Left ventricle myocardium inferior (tissue), 1 donor: ENCODE results near the gene RIN3. TPM values are rescaled to one million over a fixed set of nuclear protein-coding genes. Genes with fewer than 3 reads are reported as not detected.

Experiments
- DNase-seq: peaks from one replicate; pipeline ENCODE4 v3.0.0-alpha.2; 2020
- H3K27ac ChIP-seq: fragments of 200-600 bp; replicated peaks from 2 replicates; pipeline ENCODE4 v1.8.0; 2021
- H3K27me3 ChIP-seq: fragments of 200-600 bp; 2 replicates; pipeline ENCODE4 v1.8.0; 2021; ENCODE audit warnings: low read depth
- H3K36me3 ChIP-seq: fragments of 200-600 bp; 2 replicates; pipeline ENCODE4 v1.8.0; 2021
- H3K4me1 ChIP-seq: fragments of 200-600 bp; 2 replicates; pipeline ENCODE4 v1.8.0; 2021
- H3K4me3 ChIP-seq: fragments of 200-600 bp; 2 replicates; pipeline ENCODE4 v1.8.0; 2021; ENCODE audit warnings: mild to moderate bottlenecking, moderate library complexity
- H3K9me3 ChIP-seq: fragments of 200-600 bp; replicated peaks from 2 replicates; pipeline ENCODE4 v1.8.0; 2021
- intact Hi-C: fragments of 100-400 bp; cut with micrococcal nuclease; formaldehyde crosslinking; loops from one replicate; pipeline ENCODE4 v1.11.0; 2022
- total RNA-seq: library from RNA; stranded (reverse); fragmentation: NEBNext Ultra II Directional; extraction: Animal tissue kit (Norgen Biotek cat#: 25700); gene quantifications from one replicate; pipeline ENCODE4 v1.2.1, GENCODE V29; 2021
- TF ChIP-seq, protein P1 (sequence below): fragments of 200-600 bp; IDR thresholded peaks from 2 replicates; pipeline ENCODE4 v1.8.0; 2021; ENCODE audit warnings: antibody characterized with exemption, mild to moderate bottlenecking, borderline replicate concordance
- donor health status: DM: no; HTN: yes; CAD: no; lungs with severe emphysema.

Gene RIN3
- total RNA-seq, 1 donor from 2014 or later, result 13.8 TPM

DNA sequence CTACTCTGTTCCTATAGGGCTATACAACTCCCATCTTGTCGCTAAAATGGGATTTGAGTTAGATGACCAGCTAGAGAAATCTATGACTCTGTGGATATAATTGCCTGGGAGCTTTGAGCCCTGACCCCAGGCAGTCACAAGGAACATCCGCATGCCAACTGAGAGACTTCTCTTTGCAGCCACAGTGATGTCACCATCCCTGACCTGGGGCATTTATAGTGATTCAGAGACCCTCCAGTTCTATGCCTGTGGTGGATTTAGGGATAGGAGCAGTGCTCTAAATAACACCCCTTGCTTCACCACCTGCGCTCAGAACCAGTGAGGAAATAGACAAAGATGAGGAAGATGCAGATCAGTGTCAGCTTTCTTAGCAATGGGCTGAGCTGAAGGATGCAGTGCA lies 86.2 kb downstream of the RIN3 start:
- no peak for DNase-seq
- H3K4me1 ChIP-seq, result peaks cover 38% of the 10 kb centered on the region
- TF ChIP-seq, protein P1, sequence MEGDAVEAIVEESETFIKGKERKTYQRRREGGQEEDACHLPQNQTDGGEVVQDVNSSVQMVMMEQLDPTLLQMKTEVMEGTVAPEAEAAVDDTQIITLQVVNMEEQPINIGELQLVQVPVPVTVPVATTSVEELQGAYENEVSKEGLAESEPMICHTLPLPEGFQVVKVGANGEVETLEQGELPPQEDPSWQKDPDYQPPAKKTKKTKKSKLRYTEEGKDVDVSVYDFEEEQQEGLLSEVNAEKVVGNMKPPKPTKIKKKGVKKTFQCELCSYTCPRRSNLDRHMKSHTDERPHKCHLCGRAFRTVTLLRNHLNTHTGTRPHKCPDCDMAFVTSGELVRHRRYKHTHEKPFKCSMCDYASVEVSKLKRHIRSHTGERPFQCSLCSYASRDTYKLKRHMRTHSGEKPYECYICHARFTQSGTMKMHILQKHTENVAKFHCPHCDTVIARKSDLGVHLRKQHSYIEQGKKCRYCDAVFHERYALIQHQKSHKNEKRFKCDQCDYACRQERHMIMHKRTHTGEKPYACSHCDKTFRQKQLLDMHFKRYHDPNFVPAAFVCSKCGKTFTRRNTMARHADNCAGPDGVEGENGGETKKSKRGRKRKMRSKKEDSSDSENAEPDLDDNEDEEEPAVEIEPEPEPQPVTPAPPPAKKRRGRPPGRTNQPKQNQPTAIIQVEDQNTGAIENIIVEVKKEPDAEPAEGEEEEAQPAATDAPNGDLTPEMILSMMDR, result no peak
- intact Hi-C loops, result no loop called here
- H3K27me3 ChIP-seq, result no peaks in the 10 kb centered on the region
- no peak overlapping the region for H3K27ac ChIP-seq
- H3K9me3 ChIP-seq, result peaks cover 9% of the 10 kb centered on the region
- no peak overlapping the region for H3K4me3 ChIP-seq
- H3K36me3 ChIP-seq, result no peaks in the 10 kb centered on the region

- H3K27me3 ChIP-seq, result no peaks in the 10 kb centered on the region
- no peaks in the 10 kb centered on the region for H3K36me3 ChIP-seq
- no peak overlapping the region for H3K4me3 ChIP-seq
- H3K9me3 ChIP-seq, result peaks cover 9% of the 10 kb centered on the region
- intact Hi-C loops, result no loop called here
- DNase-seq, result no peak
- peaks cover 38% of the 10 kb centered on the region for H3K4me1 ChIP-seq
- H3K27ac ChIP-seq, result no peak overlapping the region
- TF ChIP-seq, protein P1, result no peak
Observed at GRCh38 chr14:92600318-92601053, 86.9 kb downstream of the RIN3 start.

- no peaks in the 10 kb centered on the region for H3K27me3 ChIP-seq
- no peak for DNase-seq
- peaks cover 38% of the 10 kb centered on the region for H3K4me1 ChIP-seq
- TF ChIP-seq, protein P1, result no peak
- H3K27ac ChIP-seq, result peak overlapping the region; percentile 73
- intact Hi-C loops, result no loop called here
- H3K4me3 ChIP-seq, result no peak overlapping the region
- H3K36me3 ChIP-seq, result no peaks in the 10 kb centered on the region
- H3K9me3 ChIP-seq, result peaks cover 9% of the 10 kb centered on the region
Observed at GRCh38 chr14:92601131-92601710, 87.6 kb downstream of the RIN3 start.

GRCh38 chr14:92601757-92602417 lies 88.3 kb downstream of the RIN3 start:
- Histone ChIP-seq H3K27me3 (no peaks in the 10 kb centered on the region), H3K4me3 (no peak overlapping the region), H3K9me3 (peaks cover 12% of the 10 kb centered on the region), H3K27ac (peak overlapping the region; percentile 73), H3K4me1 (peaks cover 38% of the 10 kb centered on the region), H3K36me3 (no peaks in the 10 kb centered on the region)
- TF ChIP-seq, protein P1, result no peak
- intact Hi-C loops, result no loop called here
- no peak for DNase-seq

DNA sequence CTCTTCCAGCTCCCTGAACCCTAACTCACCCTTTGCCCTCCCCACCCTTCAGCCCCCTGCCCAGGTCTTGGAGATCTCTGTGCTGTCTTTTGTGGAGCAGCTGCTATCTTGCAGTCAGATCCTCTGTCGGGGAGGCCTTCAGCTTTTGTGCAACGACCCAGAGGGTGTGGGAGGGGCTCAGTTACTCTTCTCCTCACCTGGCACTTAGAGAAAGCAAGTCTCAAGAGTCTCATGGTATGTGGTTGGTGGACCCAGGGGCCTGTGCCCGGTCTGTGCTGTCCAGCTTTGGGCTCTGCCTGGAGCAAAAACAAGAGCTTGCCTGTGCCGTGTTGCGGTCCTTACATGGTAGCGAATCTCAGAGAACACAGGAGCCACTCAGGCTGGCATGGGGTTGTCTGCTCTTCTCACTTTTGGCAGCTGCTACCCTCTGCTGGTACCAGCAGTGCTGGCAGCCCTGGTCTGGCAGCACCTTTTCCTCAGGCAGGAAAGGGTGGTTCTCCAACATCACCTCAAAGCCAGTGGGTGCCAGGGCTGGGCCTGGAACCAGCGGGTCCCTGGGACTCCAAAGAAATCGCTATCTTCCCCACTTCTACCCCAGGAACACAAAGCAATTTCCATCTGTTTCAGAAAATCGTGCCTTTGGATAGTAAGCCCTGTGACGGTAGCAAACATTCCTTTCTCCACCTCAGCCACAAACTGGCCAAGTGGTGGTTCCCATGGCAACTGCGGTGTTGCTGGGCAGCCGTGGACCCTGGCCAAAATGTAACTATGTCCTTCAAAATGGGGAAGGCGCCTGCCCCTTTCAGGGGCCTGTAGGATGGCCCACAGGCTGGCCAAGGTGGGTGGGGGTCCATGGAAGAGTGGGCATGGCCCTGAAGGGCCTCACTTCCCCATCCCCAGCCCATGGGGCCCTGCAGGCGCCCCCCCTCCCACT lies 90.0 kb downstream of the RIN3 start:
- Histone ChIP-seq H3K9me3 (peaks cover 15% of the 10 kb centered on the region), H3K36me3 (no peaks in the 10 kb centered on the region), H3K4me3 (no peak overlapping the region), H3K4me1 (peaks cover 38% of the 10 kb centered on the region), H3K27ac (peak overlapping the region; percentile 73), H3K27me3 (no peaks in the 10 kb centered on the region)
- DNase-seq, result peak; percentile 40
- intact Hi-C loops, result no loop called here
- TF ChIP-seq, protein P1, result peak; percentile 63
